DLD1 (cell line): ENCODE measurements around the gene STAT5B.
"Not testable (repeated sequence)": the region's sequence is repeated elsewhere in the genome, so short reads cannot be mapped to it uniquely, and the experiment has no call there.

Source experiments
- in situ Hi-C: cut with HindIII; loops from 2 replicates; pipeline ENCODE4 v1.10.0; 2017; ENCODE audit warnings: low sequenced_read_pairs

Gene STAT5B

DNA sequence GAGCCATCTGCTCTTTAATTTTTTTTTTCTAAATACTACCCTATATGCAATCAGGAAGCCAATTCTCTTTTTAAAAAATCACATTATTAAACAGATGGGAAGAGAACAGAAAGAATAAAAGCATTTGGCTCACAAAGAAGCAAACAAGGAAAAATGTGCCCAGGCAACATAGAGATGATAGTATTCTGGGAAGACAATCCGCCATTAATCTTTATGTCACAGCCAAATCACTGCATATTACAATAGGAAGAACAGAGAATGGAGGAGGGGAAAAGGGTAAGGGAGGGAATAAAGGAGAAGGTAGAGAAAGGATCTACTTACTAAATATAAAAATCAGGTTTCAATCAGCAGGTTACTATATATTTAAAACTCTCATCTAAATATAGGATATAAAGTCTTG lies 34.3 kb downstream of the STAT5B start:
- in situ Hi-C loops, result no loop called here

DNA sequence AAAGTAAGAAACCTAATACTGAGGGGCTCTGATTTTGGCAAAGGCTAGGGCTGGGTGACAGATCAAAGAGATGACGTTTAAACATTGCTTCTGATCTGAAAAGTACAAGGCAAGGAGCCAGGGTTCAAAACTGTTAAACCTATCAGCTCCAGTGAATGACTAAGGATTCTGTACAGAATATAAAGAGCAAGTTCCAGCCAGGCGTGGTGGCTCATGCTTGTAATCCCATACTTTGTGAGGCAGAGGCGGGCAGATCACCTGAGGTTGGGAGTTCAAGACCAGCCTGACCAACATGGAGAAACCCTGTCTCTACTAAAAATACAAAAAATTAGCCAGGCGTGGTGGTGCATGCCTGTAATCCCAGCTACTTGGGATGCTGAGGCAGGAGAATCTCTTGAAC lies 35.3 kb downstream of the STAT5B start:
- in situ Hi-C loops, result not testable (repeated sequence)

DNA sequence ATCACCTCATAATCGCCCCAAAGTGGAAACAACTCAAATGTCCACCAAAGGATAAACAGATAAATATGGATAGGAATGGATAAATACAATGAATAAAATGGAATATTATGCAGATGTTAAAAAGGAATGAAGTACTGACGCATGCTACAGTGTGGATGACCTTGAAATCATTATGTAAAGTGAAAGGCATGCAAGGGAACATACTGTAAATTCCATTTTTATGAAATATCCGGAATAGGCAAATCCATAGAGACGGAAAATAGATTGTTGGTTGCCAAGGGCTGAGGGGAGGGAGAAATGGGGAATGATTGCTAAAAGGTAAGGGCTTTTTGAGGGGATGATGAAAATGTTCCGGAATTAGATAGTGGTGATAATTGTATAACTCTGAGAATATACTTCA lies 36.0 kb downstream of the STAT5B start:
- in situ Hi-C loops, result no loop called here

- in situ Hi-C loops, result not testable (repeated sequence)
Observed at GRCh38 chr17:42239576-42239975, 36.6 kb downstream of the STAT5B start.

DNA sequence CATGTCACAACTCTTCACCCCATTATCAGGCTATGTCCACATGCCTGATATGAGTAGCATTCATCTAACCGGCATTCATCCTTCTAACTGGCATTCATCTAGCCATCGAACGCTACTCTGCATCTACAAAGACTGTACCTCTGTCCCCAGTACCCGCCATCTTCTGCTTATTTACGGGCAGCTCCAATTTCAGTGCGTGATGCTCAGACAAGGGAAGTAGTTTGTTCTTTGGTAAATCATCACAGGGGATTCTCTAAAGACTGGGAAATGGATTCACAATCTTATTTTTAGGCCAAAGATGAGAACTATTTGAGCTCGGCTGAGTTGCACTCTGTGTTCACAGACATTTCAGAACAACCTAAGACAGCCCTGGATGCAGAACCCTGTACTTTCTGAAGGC lies 39.4 kb downstream of the STAT5B start:
- in situ Hi-C loops, result no loop called here

GRCh38 chr17:42233994-42234393 lies 42.2 kb downstream of the STAT5B start:
- in situ Hi-C loops, result no loop called here

GRCh38 chr17:42233156-42233555 lies 43.0 kb downstream of the STAT5B start:
- in situ Hi-C loops, result no loop called here

DNA sequence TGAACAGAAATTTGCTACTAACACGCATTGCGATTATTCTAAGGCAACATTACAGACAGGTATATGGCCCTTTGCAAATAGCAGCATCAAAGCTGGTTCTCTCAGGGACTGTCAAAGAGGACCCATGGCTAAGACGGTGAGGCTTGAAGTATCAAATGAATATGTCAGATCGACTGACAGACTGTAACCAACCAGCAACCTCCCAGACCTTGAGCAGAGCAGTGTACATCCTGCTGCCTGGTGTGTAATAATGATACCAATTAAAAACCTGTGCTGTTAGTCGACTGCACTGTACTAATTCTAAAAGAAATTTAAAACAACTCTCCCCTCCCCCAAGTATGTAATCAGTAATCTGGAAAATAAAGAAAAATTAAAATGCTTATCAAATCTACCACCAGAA lies 46.0 kb downstream of the STAT5B start:
- in situ Hi-C loops, result no loop called here

DNA sequence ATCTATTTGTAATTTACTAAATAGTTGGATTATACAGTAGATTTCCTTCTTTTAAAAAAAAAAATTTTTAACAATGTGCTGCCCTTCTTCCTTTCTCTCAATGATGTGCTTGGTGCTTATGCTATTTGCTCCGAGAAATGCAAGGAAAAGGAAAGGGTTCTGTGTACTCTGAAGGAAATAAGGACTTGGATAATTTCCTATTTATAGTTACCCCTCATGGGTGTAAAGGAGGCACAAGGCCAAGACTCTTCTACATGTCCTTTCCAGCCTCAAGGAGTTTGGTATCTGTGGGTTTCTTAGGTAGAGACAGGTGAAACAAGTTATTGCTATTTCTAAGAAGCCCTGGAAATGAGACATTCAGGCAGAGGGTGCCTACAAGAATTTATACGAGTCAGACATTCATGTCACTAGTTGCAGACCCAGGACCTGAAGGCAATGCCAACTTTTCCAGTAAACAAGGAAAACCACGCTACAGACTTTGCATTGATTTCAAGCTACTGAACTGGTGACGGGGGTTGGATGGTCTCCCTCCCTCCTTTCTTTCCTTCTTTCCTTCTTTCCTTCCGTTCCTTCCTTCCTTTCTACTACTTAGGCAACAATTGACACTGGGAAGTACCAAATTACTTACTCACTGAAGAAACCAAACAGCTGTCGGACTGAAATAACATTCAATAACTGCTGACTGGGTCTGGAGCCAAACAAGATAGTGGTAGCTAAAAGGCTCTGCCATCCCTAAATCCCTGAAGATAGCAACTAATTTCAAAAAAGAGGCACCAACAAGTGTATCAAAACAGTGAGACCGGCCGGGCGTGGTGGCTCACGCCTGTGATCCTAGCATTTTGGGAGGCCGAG lies 48.1 kb downstream of the STAT5B start:
- in situ Hi-C loops, result no loop called here

DNA sequence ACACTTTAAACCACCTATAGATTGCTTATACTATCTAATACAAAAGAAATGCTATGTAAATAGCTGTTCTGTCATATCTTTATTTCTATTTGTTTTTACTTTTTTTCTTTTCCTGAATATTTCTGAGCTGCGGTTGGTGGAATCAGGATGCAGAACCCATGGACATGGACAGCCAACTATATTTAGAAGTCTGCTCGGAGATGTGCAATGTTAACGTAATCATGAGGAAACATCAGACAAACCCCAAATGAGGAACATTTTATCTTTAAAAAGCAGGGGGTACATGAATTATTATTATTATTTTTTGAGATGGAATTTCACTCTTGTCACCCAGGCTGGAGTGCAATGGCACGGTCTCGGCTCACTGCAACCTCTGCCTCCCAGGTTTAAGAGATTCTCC lies 50.5 kb downstream of the STAT5B start:
- in situ Hi-C loops, result no loop called here

DNA sequence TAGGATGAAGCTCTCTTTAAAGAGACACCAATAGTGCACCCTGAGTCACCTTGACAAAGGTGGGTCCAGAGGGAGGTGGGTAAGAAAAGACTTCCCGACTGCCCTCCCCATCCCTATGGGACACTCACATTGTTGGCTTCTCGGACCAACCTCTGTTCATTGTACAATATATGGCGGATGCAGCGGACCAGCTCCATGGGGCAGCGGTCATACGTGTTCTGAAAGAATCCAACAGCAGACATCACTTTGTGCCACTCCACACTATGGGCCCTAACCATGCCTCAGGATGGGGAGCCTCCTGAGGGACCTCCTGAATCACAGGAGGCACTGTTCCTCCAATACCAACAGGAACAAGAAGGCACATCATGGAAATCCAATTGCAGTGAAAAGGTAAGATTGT lies 51.5 kb downstream of the STAT5B start:
- in situ Hi-C loops, result no loop called here

DNA sequence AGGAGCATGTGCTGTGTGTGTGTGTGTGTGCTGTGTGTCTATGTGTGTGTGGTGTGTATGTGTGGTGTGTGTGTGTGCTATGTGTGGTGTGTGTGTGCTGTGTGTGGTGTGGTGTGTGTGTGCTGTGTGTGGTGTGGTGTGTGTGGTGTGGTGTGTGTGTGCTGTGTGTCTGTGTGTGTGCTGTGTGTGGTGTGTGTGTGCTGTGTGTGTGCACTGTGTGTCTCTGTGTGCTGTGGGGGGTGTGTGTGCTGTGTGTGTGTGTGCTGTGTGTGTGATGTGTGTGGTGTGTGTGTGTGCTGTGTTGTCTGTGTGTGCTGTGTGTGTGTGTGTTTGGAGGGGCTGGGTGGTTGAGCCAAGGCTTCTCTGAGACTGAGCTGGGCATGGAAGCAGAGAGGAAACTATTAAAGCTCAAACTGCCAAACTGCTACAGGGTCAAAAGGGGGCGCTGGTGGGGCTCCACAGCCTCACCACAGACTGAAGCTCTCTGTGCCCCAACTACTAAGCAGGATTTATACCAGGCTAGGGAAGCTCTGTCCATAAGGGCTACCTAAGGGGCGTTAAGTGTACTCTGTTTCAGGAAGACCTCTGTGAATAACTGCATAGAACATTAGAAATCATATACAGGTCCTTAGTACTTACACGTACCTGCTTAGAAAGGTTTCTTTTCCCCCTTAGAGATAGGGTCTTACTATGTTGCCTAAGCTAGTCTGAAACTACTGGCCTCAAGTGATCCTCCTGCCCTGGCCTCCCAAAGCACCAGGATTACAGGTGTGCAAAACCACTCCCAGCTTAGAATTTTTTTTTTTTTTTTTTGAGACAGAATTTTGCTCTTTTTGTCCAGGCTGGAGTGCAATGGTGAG lies 54.1 kb downstream of the STAT5B start:
- in situ Hi-C loops, result no loop called here

GRCh38 chr17:42219280-42219679 lies 56.9 kb downstream of the STAT5B start:
- in situ Hi-C loops, result not testable (repeated sequence)

DNA sequence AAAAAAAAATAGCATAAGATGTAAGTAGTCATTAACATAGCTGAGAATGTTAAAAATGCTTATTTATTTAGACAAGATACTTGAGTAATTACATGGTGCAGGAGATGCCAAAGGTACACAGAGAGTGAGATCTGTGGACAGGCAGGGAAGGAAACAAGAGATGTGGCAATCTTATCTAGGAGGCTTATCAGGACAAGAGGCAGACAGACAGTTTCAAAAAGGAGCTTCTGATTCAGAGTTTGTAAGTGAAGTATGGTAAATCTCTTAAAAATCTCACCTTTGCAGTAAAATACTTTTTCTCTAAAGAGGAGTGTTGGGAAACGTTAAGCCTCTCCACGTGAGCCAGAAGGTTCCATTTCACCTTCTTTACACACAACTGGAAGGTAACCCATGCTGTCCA lies 62.0 kb downstream of the STAT5B start:
- in situ Hi-C loops, result no loop called here

GRCh38 chr17:42212382-42212781 lies 63.8 kb downstream of the STAT5B start:
- in situ Hi-C loops, result no loop called here

DNA sequence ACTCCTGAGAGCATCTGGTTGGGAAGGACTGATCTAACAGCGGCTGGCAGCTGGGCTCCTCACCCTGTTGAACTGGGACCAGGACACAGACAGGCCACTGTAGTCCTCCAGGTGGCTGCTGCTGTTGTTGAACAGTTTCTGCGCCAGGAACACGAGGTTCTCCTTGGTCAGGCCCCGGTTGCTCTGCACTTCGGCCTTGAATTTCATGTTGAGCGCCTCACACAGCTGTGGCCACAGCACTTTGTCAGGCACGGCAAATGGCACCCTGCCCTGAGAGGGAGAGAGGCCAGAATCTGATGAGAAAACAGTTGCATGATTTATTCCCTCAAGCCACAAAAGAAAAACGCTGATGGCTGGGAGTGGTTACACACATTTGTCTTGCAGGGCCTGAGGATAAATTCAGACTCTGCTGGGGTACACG lies 64.3 kb downstream of the STAT5B start:
- in situ Hi-C loops, result not testable (repeated sequence)

- in situ Hi-C loops, result no loop called here
Observed at GRCh38 chr17:42210046-42210445, 66.1 kb downstream of the STAT5B start.

DNA sequence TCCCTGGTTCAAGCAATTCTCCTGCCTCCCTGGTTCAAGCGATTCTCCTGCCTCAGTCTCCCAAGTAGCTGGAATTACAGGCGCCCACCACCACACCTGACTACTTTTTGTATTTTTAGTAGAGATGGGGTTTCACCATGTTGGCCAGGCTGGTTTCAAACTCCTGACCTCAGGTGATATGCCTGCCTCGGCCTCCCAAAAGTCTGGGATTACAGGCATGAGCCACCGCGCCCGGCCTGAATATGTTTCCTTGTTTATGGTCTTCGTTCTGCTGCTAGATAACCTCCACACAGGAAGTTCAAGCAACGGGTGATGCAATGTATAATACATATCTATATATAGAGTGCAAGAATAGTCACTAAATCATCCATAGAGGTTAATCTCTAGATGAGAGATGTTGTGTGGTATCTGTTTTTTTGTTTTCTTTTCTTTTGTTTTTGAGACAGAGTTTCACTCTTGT lies 70.0 kb downstream of the STAT5B start:
- in situ Hi-C loops, result not testable (repeated sequence)

DNA sequence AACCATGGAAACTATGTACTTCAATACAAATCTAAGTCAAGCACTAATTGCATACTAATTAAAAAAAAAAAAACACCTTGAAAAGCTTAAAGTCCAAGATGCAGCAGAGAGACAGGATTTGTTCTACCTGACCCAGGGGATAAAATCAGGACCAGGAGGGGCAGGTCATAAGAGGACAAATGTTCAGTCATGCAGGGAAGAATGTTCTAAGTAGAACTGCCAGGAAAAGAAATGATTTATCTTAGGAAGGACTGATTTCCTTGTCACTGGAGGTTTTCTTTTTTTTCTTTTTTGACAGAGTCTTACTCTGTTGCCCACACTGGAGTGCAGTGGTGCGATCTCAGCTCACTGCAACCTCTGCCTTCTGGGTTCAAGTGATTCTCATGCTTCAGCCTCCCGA lies 72.8 kb downstream of the STAT5B start:
- in situ Hi-C loops, result no loop called here

DNA sequence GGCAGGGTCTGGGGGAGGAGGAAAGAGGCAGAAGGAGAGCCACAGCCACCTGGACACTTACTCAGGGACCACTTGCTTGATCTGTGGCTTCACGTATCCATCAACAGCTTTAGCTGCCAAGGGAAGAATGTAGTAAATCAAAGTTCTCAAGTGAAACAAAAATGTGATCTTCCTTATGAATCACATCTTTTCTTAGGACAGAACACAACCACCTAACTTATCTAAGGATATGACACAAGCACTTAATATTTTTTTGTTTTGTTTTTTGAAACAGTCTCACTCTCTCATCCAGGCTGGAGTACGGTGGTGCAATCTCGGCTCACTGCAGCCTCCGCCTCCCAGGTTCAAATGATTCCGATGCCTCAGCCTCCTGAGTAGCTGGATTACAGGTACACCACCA lies 73.5 kb downstream of the STAT5B start:
- in situ Hi-C loops, result no loop called here

DNA sequence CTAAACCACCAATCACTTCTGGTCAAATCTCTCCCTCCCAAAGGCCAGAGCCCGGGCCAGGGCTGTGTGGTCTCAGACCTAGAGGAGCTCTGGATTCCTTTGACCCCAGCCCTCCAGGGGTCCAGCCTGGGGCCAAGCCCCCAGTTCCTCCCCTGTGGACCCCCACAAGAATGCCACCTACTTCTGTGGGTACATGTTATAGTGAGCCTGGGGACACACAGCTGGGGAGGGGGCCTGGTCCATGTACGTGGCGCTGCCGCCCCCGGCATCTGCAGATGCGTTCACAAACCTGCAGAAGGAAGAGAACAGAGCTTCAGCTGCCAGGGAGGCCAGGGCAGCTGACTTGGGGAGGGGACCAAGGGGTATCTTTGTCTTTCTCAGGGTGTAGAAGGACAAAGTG lies 74.0 kb downstream of the STAT5B start:
- in situ Hi-C loops, result no loop called here

DNA sequence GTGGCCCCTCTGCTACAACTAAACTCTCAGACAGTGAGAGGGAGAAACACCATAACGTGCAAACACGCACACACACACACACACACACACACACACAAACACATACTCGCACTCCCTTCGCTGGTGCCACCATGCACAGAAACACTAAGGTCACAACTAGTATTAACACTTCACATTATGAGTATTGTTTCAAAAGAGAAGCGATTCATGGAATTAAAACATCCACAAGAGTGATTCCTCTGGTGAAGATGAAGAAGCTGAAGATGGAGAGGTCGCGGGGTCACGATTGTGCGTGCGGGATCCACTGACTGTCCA lies 74.8 kb downstream of the STAT5B start:
- in situ Hi-C loops, result no loop called here
